ENCODE measurements around the gene CLEC12A.
"Not testable (repeated sequence)": the region's sequence is repeated elsewhere in the genome, so short reads cannot be mapped to it uniquely, and the experiment has no call there.

DNA sequence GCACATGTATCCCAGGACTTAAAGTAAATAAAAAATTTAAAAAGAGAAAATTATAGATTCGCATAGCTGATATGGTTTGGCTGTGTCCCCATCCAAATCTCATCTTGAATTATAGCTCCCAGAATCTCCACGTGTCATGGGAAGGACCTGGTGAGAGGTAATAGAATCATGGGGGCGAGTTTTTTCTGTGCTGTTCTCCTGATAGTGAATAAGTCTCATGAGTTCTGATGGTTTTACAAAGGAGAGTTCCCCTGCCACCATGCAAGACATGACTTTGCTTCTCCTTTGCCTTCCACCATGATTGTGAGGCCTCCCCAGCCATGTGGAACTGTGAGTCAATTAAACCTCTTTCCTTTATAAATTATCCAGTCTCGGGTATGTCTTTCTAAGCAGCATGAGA, 55.5 kb downstream of the CLEC12A start:
- TF ChIP-seq POLR2A (IDR thresholded peaks at IDR 0.05; ENCODE audit: low read depth, low read length); RFX5 (IDR thresholded peaks at IDR 0.05; ENCODE audit: low read depth, low read length); MAFK (IDR thresholded peaks at IDR 0.05; ENCODE audit: low read depth, low read length); SMC3 (IDR thresholded peaks at IDR 0.05; ENCODE audit: low read depth, low read length); RAD21 (IDR thresholded peaks at IDR 0.05; ENCODE audit: low read length); NFE2L2 (IDR thresholded peaks at IDR 0.05; ENCODE audit: low read depth, low read length); FOS (IDR thresholded peaks at IDR 0.05; ENCODE audit: low read depth, low read length); CEBPB (IDR thresholded peaks at IDR 0.05; ENCODE audit: low read depth, low read length); MAZ (IDR thresholded peaks at IDR 0.05; ENCODE audit: borderline replicate concordance, low read depth, low read length); BHLHE40 (IDR thresholded peaks at IDR 0.05; ENCODE audit: low read depth, low read length); MXI1 (IDR thresholded peaks at IDR 0.05; ENCODE audit: borderline replicate concordance, low read depth, low read length): not testable (repeated sequence)
- TF ChIP-seq, protein P1, sequence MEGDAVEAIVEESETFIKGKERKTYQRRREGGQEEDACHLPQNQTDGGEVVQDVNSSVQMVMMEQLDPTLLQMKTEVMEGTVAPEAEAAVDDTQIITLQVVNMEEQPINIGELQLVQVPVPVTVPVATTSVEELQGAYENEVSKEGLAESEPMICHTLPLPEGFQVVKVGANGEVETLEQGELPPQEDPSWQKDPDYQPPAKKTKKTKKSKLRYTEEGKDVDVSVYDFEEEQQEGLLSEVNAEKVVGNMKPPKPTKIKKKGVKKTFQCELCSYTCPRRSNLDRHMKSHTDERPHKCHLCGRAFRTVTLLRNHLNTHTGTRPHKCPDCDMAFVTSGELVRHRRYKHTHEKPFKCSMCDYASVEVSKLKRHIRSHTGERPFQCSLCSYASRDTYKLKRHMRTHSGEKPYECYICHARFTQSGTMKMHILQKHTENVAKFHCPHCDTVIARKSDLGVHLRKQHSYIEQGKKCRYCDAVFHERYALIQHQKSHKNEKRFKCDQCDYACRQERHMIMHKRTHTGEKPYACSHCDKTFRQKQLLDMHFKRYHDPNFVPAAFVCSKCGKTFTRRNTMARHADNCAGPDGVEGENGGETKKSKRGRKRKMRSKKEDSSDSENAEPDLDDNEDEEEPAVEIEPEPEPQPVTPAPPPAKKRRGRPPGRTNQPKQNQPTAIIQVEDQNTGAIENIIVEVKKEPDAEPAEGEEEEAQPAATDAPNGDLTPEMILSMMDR (conservative IDR thresholded peaks at IDR 0.05; ENCODE audit: low read depth, low read length) = not testable (repeated sequence)
- TF ChIP-seq, protein P2, sequence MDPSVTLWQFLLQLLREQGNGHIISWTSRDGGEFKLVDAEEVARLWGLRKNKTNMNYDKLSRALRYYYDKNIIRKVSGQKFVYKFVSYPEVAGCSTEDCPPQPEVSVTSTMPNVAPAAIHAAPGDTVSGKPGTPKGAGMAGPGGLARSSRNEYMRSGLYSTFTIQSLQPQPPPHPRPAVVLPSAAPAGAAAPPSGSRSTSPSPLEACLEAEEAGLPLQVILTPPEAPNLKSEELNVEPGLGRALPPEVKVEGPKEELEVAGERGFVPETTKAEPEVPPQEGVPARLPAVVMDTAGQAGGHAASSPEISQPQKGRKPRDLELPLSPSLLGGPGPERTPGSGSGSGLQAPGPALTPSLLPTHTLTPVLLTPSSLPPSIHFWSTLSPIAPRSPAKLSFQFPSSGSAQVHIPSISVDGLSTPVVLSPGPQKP (IDR thresholded peaks at IDR 0.05; ENCODE audit: borderline replicate concordance, low read depth, low read length) = not testable (repeated sequence)
- TF ChIP-seq, protein P3, sequence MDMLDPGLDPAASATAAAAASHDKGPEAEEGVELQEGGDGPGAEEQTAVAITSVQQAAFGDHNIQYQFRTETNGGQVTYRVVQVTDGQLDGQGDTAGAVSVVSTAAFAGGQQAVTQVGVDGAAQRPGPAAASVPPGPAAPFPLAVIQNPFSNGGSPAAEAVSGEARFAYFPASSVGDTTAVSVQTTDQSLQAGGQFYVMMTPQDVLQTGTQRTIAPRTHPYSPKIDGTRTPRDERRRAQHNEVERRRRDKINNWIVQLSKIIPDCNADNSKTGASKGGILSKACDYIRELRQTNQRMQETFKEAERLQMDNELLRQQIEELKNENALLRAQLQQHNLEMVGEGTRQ (IDR thresholded peaks at IDR 0.05; ENCODE audit: low read depth, low read length) = not testable (repeated sequence)

All from IMR-90 (cell line).